Liver (tissue), 9 donors: ENCODE results near the gene SIPA1L2. TPM values are rescaled to one million over a fixed set of nuclear protein-coding genes. Genes with fewer than 3 reads are reported as not detected.

Experiments used
- DNase-seq: peaks from one replicate; pipeline ENCODE4 v3.0.0-alpha.2; 2017; ENCODE audit warnings: low spot score
- H3K27ac ChIP-seq, 2 donors: one replicate each; pipeline ENCODE4 v1.7.0; 2013; ENCODE audit warnings: inconsistent platforms in 2 of 2, low read length in 2 of 2, control low read depth in 1 of 2, low read depth in 1 of 2, mild to moderate bottlenecking in 1 of 2
- H3K27me3 ChIP-seq, 4 donors: one replicate each; pipeline versions ENCODE4 v1.6.1 to v1.7.0; 2013; ENCODE audit warnings: low read length in 3 of 4, inconsistent platforms in 1 of 4, mild to moderate bottlenecking in 1 of 4, moderate library complexity in 1 of 4; ENCODE audit not compliant: control insufficient read depth in 4 of 4, insufficient read depth in 4 of 4
- H3K36me3 ChIP-seq, 4 donors: one replicate each; pipeline versions ENCODE4 v1.6.1 to v1.7.0; 2013; ENCODE audit warnings: low read length in 3 of 4, mild to moderate bottlenecking in 3 of 4, low read depth in 1 of 4, moderate library complexity in 1 of 4; ENCODE audit not compliant: control insufficient read depth in 4 of 4, insufficient read depth in 3 of 4
- H3K4me1 ChIP-seq, 4 donors: one replicate each; pipeline versions ENCODE4 v1.6.1 to v1.7.0; 2013; ENCODE audit warnings: low read length in 3 of 4, mild to moderate bottlenecking in 3 of 4, moderate library complexity in 1 of 4; ENCODE audit not compliant: control insufficient read depth in 4 of 4, insufficient read depth in 4 of 4
- H3K4me3 ChIP-seq, 3 donors: one replicate each; pipeline versions ENCODE4 v1.6.1 to v1.7.0; 2013; ENCODE audit warnings: low read length in 3 of 3, control low read depth in 1 of 3, low read depth in 1 of 3, mild to moderate bottlenecking in 1 of 3
- H3K9ac ChIP-seq, 2 donors: one replicate each; pipeline ENCODE4 v1.7.0; 2013; ENCODE audit warnings: low read length in 2 of 2, mild to moderate bottlenecking in 2 of 2, moderate library complexity in 2 of 2, control low read depth in 1 of 2, low read depth in 1 of 2
- H3K9me3 ChIP-seq, 4 donors: one replicate each; pipeline versions ENCODE4 v1.6.1 to v1.7.0; 2013; ENCODE audit warnings: low read length in 3 of 4; ENCODE audit not compliant: control insufficient read depth in 4 of 4
- ATF3 ChIP-seq: IDR thresholded peaks from 2 replicates; pipeline ENCODE4 v1.6.1; 2016; ENCODE audit warnings: antibody characterized with exemption
- CTCF ChIP-seq: fragments of 150-350 bp; IDR thresholded peaks from 2 replicates; pipeline ENCODE4 v1.5.1; 2017; ENCODE audit warnings: improper control_type of control experiment, low read depth, low read length; ENCODE audit not compliant: missing input control
- EGR1 ChIP-seq, 2 donors: IDR thresholded peaks; 2 replicates each; pipeline ENCODE4 v1.6.1; 2016 to 2018; ENCODE audit warnings: antibody characterized with exemption in 2 of 2, low read depth in 2 of 2
- FOXA2 ChIP-seq: IDR thresholded peaks from 2 replicates; pipeline ENCODE4 v1.6.1; 2016; ENCODE audit warnings: antibody characterized with exemption
- GABPA ChIP-seq, 2 donors: IDR thresholded peaks in 1 of 2; conservative IDR thresholded peaks in 1 of 2; 2 replicates each; pipeline ENCODE4 v1.6.1; 2016; ENCODE audit warnings: antibody characterized with exemption in 2 of 2, mild to moderate bottlenecking in 1 of 2, moderate library complexity in 1 of 2
- HNF4G ChIP-seq: IDR thresholded peaks from 2 replicates; pipeline ENCODE4 v1.6.1; 2016; ENCODE audit warnings: antibody characterized with exemption
- JUND ChIP-seq, 2 donors: IDR thresholded peaks; 2 replicates each; pipeline ENCODE4 v1.6.1; 2016; ENCODE audit warnings: antibody characterized with exemption in 2 of 2
- NR2F2 ChIP-seq: IDR thresholded peaks from 2 replicates; pipeline ENCODE4 v1.6.1; 2016; ENCODE audit warnings: antibody characterized with exemption
- RAD21 ChIP-seq, 2 donors: IDR thresholded peaks; 2 replicates each; pipeline ENCODE4 v1.6.1; 2016; ENCODE audit warnings: antibody characterized with exemption in 2 of 2, mild to moderate bottlenecking in 2 of 2
- REST ChIP-seq: IDR thresholded peaks from 2 replicates; pipeline ENCODE4 v1.6.1; 2016; ENCODE audit warnings: antibody characterized with exemption, mild to moderate bottlenecking
- RXRA ChIP-seq, 2 donors: IDR thresholded peaks; 2 replicates each; pipeline ENCODE4 v1.6.1; 2017 to 2018; ENCODE audit warnings: antibody characterized with exemption in 2 of 2, mild to moderate bottlenecking in 1 of 2
- SP1 ChIP-seq: IDR thresholded peaks from 2 replicates; pipeline ENCODE4 v1.6.1; 2018; ENCODE audit warnings: antibody characterized with exemption, mild to moderate bottlenecking
- YY1 ChIP-seq: IDR thresholded peaks from 2 replicates; pipeline ENCODE4 v1.6.1; 2016; ENCODE audit warnings: antibody characterized with exemption, mild to moderate bottlenecking
- WGBS: extraction: QIAGEN DNeasy Blood & Tissue Kit; methylation state at CpG from one replicate; pipeline ENCODE4 v1.1.7; 2013; 5-methylcytosine and 5-hydroxymethylcytosine counted together
- polyA plus RNA-seq, 2 donors: library from polyadenylated mRNA; stranded (reverse) in 1 of 2; unstranded in 1 of 2; fragments of 200-250 nt in 1 of 2; fragments of >200 nt in 1 of 2; fragmentation: Nextera tagmentation in 1 of 2; extraction: Ambion mirVana in 1 of 2; gene quantifications; one replicate each; pipeline versions ENCODE4 v1.2.1 to v1.2.3, GENCODE V29; 2013 to 2015
- total RNA-seq, 2 donors: library from RNA; depleted of rRNA; stranded (reverse); fragments of >200 nt; gene quantifications; one replicate each; pipeline ENCODE4 v1.2.3, GENCODE V29; 2014
- donor health status: healthy.
- donor health status: healthy.
- donor health status: healthy.
- donor health status: healthy.
- donor health status: healthy.

The SIPA1L2 gene
- total and polyA plus RNA-seq, 4 donors = 1.9 to 18.5 (median 4.0) TPM

- H3K36me3 ChIP-seq = no peaks in the 10 kb centered on the region
- no peak overlapping the region for H3K9ac ChIP-seq
- no peak for DNase-seq
- no peak overlapping the region for H3K27ac ChIP-seq
- no peak for TF ChIP-seq RAD21 (IDR thresholded peaks at IDR 0.05)
- TF ChIP-seq ATF3 = no peak
- TF ChIP-seq FOXA2 = no peak
- no peak for TF ChIP-seq CTCF
- no peak for TF ChIP-seq JUND (IDR thresholded peaks at IDR 0.05)
- no peak for TF ChIP-seq EGR1 (IDR thresholded peaks at IDR 0.05; ENCODE audit: low read depth in 2 of 2)
- TF ChIP-seq REST = no peak
- H3K4me3 ChIP-seq = no peak overlapping the region
- H3K9me3 ChIP-seq = no peaks in the 10 kb centered on the region
- H3K4me1 ChIP-seq = no peaks in the 10 kb centered on the region
- no peaks in the 10 kb centered on the region for H3K27me3 ChIP-seq
- WGBS = 77% methylated on average over 11 of the region's 11 CpGs
These were observed 42.6 kb downstream of the SIPA1L2 start for GRCh38 chr1:232587141-232588008.

- no peak overlapping the region for H3K4me3 ChIP-seq
- DNase-seq = no peak
- H3K9me3 ChIP-seq = no peaks in the 10 kb centered on the region
- no peaks in the 10 kb centered on the region for H3K4me1 ChIP-seq
- H3K27ac ChIP-seq = no peak overlapping the region
- H3K9ac ChIP-seq = no peak overlapping the region
- H3K27me3 ChIP-seq = no peaks in the 10 kb centered on the region
- TF ChIP-seq GABPA (IDR thresholded peaks at IDR 0.05 in 1 of 2, conservative IDR thresholded peaks at IDR 0.05 in 1 of 2) = no peak
- TF ChIP-seq NR2F2 = no peak
- TF ChIP-seq SP1 = no peak
- TF ChIP-seq YY1 = no peak
- H3K36me3 ChIP-seq = no peaks in the 10 kb centered on the region
- 60% methylated on average over 3 of the region's 3 CpGs for WGBS
These were observed 43.3 kb downstream of the SIPA1L2 start for GRCh38 chr1:232586679-232587078.

GRCh38 chr1:232585486-232585885 lies 44.4 kb downstream of the SIPA1L2 start:
- Histone ChIP-seq H3K27ac (no peak overlapping the region), H3K4me3 (no peak overlapping the region), H3K27me3 (no peaks in the 10 kb centered on the region), H3K9ac (no peak overlapping the region), H3K36me3 (no peaks in the 10 kb centered on the region), H3K9me3 (no peaks in the 10 kb centered on the region), H3K4me1 (no peaks in the 10 kb centered on the region)
- no peak for TF ChIP-seq HNF4G
- no peak for TF ChIP-seq YY1
- no peak for TF ChIP-seq RAD21 (IDR thresholded peaks at IDR 0.05)
- TF ChIP-seq RXRA (IDR thresholded peaks at IDR 0.05) = no peak
- no peak for TF ChIP-seq REST
- no peak for TF ChIP-seq ATF3
- DNase-seq = no peak
